ENCODE data around the gene CCDC9B. TPM values are rescaled to one million over a fixed set of nuclear protein-coding genes. Genes with fewer than 3 reads are reported as not detected.

CCDC9B gene
- total and polyA plus RNA-seq, 8 donors = 18.3 to 72.3 (median 32.3) TPM

DNA sequence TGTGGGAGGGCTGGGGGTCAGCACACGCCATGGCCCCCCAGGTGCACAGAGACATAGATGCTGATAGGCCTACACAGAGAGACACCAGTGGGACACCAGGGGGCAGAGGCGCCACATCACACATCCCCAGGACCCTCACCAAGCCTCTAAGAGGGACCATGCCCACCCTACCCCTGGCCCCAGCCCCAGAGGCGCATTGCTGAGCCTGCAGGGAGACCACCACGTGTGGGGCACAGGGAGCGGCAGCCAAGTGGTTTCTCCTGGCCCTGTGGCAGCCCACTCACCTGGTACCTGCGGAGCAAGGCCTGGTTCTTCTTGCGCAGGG is 1.2 kb downstream of the CCDC9B start:
- TF ChIP-seq, protein P1, sequence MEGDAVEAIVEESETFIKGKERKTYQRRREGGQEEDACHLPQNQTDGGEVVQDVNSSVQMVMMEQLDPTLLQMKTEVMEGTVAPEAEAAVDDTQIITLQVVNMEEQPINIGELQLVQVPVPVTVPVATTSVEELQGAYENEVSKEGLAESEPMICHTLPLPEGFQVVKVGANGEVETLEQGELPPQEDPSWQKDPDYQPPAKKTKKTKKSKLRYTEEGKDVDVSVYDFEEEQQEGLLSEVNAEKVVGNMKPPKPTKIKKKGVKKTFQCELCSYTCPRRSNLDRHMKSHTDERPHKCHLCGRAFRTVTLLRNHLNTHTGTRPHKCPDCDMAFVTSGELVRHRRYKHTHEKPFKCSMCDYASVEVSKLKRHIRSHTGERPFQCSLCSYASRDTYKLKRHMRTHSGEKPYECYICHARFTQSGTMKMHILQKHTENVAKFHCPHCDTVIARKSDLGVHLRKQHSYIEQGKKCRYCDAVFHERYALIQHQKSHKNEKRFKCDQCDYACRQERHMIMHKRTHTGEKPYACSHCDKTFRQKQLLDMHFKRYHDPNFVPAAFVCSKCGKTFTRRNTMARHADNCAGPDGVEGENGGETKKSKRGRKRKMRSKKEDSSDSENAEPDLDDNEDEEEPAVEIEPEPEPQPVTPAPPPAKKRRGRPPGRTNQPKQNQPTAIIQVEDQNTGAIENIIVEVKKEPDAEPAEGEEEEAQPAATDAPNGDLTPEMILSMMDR (IDR thresholded peaks at IDR 0.05) = no peak
- Histone ChIP-seq H3K36me3 (no peaks in the 10 kb centered on the region), H3K27ac (peak overlapping the region; percentile 72 to 87 (median 82)), H3K27me3 (no peaks in the 10 kb centered on the region), H3K4me3 (peak overlapping the region in 2 of 4 donors; percentile 27 to 35), H3K9me3 (no peaks in the 10 kb centered on the region), H3K4me1 (peaks cover 0 to 21% (median 4%) of the 10 kb centered on the region in 3 donors)
- intact Hi-C loops (cut with DNase I) = loop anchor here in 1 of 3 donors (5.0 kb wide), 1 partner anchor 57 kb away; the partner anchor contains the start of gene ANKRD63
- 72 to 74% methylated on average over 6 to 7 of the region's 7 CpGs for WGBS, 2 donors
- no peak for DNase-seq
- no peak for FAIRE-seq
- ATAC-seq = no peak

DNA sequence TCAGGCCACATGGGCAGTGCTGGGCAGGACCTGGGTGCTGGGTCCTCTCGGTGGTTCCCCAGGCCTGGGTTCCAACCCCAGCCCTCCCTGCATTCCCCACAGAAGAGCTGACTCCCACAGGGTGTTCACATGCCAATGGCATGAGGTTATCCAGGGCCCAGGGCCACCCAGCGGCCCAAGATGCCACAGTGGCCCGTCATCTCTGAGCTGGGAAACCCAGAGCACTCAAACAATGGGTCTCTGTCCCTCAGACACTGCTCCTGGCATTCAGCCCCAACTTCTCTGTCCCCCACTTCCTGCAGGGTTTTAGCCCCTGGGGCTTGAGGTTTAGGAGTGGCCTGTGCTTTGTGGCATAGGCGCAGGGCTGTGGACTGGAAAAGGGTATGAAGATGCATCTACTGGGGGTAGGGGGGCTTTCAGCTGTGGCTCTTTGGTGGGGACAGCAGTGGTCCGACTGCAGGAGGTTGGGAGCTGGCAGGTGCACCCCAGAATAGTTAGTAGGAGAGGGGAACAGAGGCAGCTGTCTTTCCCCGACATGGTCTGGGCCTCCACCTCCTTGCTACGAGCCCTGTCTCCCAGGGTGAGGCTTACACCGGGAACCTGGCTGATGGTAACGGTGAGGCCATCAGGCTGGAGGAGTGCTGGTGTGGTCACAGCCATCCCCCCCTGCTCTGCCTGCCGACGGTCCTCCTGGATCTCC is 1.7 kb downstream of the CCDC9B start:
- no peaks in the 10 kb centered on the region for H3K9me3 ChIP-seq
- DNase-seq (peak in 5 of 6 donors; percentile 55 to 87 (median 77)), ATAC-seq (peak; percentile 25 to 66 (median 62)), FAIRE-seq (no peak)
- peak overlapping the region; percentile 72 to 87 (median 82) for H3K27ac ChIP-seq
- no peaks in the 10 kb centered on the region for H3K36me3 ChIP-seq
- intact Hi-C loops (cut with DNase I) = loop anchor here in 1 of 3 donors (5.0 kb wide), 1 partner anchor 57 kb away; the partner anchor contains the start of gene ANKRD63
- TF ChIP-seq, protein P1 (IDR thresholded peaks at IDR 0.05) = no peak
- H3K4me3 ChIP-seq = peak overlapping the region in 2 of 4 donors; percentile 27 to 35
- no peaks in the 10 kb centered on the region for H3K27me3 ChIP-seq
- peaks cover 0 to 24% (median 4%) of the 10 kb centered on the region in 3 donors for H3K4me1 ChIP-seq
- 57 to 63% methylated on average over 11 of the region's 11 CpGs for WGBS, 2 donors

DNA sequence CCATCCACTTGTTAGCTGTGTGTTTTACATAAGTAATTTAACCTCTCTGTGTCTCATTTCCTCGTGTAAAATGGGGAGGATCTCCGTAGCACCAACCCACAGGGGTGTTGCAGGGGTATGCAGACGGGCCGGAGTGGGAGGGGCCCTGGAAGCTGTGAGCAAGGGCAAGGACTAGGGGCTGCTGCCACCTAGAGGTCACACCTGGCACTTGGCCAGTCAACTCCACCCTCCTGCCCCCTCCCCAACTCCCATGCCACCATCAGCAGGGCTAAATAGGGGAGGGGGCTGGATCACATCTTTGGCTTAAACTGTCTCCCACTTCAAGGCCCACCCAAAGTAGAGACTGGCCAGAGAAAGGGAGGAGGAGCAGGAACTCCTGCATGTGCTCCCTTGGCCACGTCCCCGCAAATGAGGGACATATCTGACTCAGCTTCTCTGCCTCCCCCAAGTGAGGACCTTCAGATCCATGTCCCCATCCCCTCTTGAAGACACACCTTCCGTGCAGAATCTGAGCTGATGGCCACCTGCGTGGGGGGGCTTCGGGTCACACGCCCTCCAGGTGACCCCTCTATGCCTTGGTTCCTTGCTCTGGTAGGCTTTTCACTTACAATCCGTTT is 2.6 kb downstream of the CCDC9B start:
- Histone ChIP-seq H3K27me3 (no peaks in the 10 kb centered on the region), H3K9me3 (no peaks in the 10 kb centered on the region), H3K4me3 (peak overlapping the region in 2 of 4 donors; percentile 13 to 35), H3K36me3 (no peaks in the 10 kb centered on the region), H3K27ac (peak overlapping the region; percentile 72 to 87 (median 82)), H3K4me1 (peaks cover 0 to 26% (median 4%) of the 10 kb centered on the region in 3 donors)
- no peak for FAIRE-seq
- peak; percentile 39 to 54 (median 48) for ATAC-seq
- 24 to 32% methylated on average over 11 of the region's 11 CpGs for WGBS, 2 donors
- TF ChIP-seq, protein P1 (IDR thresholded peaks at IDR 0.05) = peak; percentile 44 to 63 (median 52)
- DNase-seq = peak; percentile 63 to 89 (median 76)
- intact Hi-C loops (cut with DNase I) = loop anchor here in 1 of 3 donors (5.0 kb wide), 1 partner anchor 56 kb away; the partner anchor contains the start of gene ANKRD63

DNA sequence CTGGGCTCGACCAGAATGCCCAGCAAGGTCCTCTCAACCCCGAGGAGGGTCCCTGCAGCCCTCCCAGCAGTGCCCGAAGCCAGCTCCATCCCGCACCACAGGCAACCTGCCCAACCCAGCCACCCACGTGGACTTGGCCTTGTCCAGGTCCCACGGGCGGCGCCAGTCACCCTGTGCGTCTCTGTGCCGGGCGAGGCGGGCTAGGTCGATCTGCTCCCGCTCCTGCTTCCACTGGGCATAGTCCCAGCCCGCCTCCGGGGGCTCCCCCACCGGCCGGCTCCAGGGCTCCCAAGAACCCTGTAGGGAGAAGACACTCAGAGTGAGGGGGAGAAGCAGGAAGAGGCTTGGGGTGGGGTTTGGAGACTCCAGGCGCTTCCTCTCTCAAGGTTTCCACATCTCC is 3.1 kb downstream of the CCDC9B start:
- FAIRE-seq (no peak), DNase-seq (peak in 2 of 6 donors; percentile 61 to 85), ATAC-seq (no peak)
- Histone ChIP-seq H3K27me3 (no peaks in the 10 kb centered on the region), H3K4me3 (peak overlapping the region in 2 of 4 donors; percentile 11 to 35), H3K9me3 (no peaks in the 10 kb centered on the region), H3K4me1 (peaks cover 0 to 26% (median 4%) of the 10 kb centered on the region in 3 donors), H3K27ac (peak overlapping the region; percentile 42 to 87 (median 76)), H3K36me3 (no peaks in the 10 kb centered on the region)
- TF ChIP-seq, protein P1 (IDR thresholded peaks at IDR 0.05) = no peak
- intact Hi-C loops (cut with DNase I) = loop anchor here in 1 of 3 donors (5.0 kb wide), 1 partner anchor 55 kb away; the partner anchor contains the start of gene ANKRD63
- 39 to 44% methylated on average over 16 to 19 of the region's 19 CpGs for WGBS, 2 donors

All from pancreas (tissue), 10 donors.